Hepatocyte (in vitro differentiated cells): ENCODE data around the gene CDK16. TPM values are rescaled to one million over a fixed set of nuclear protein-coding genes. Genes with fewer than 3 reads are reported as not detected.

Experiments
- DNase-seq: peaks from one replicate; pipeline ENCODE4 v3.0.0-alpha.2; 2016; ENCODE audit warnings: low spot score
- H2AFZ ChIP-seq: fragments of 200-600 bp; sonication (generic); 2 replicates; pipeline ENCODE4 v1.6.0; 2016; ENCODE audit warnings: antibody characterized with exemption, mild to moderate bottlenecking
- H3K27ac ChIP-seq: fragments of 200-600 bp; sonication (generic); 2 replicates; pipeline ENCODE4 v1.5.1; 2016; ENCODE audit warnings: mild to moderate bottlenecking
- H3K27me3 ChIP-seq: fragments of 200-600 bp; sonication (generic); 2 replicates; pipeline ENCODE4 v1.6.1; 2016
- H3K36me3 ChIP-seq: fragments of 200-600 bp; sonication (generic); replicated peaks from 2 replicates; pipeline ENCODE4 v1.5.1; 2016; ENCODE audit warnings: low read depth; ENCODE audit not compliant: insufficient read depth
- H3K4me1 ChIP-seq: fragments of 200-600 bp; sonication (generic); 2 replicates; pipeline ENCODE4 v1.5.1; 2016; ENCODE audit warnings: mild to moderate bottlenecking, moderate library complexity; ENCODE audit not compliant: insufficient read depth
- H3K4me2 ChIP-seq: fragments of 200-600 bp; sonication (generic); 2 replicates; pipeline ENCODE4 v1.6.0; 2016
- H3K4me3 ChIP-seq: fragments of 200-600 bp; sonication (generic); 2 replicates; pipeline ENCODE4 v1.5.1; 2016; ENCODE audit warnings: mild to moderate bottlenecking
- H3K79me2 ChIP-seq: fragments of 200-600 bp; sonication (generic); 2 replicates; pipeline ENCODE4 v1.6.0; 2017; ENCODE audit warnings: mild to moderate bottlenecking
- H3K9me2 ChIP-seq: fragments of 200-600 bp; sonication (generic); replicated peaks from 2 replicates; pipeline ENCODE4 v1.6.0; 2017; ENCODE audit warnings: mild to moderate bottlenecking; ENCODE audit not compliant: insufficient read depth
- H3K9me3 ChIP-seq: fragments of 200-600 bp; sonication (generic); 2 replicates; pipeline ENCODE4 v1.5.1; 2016; ENCODE audit warnings: low read depth, mild to moderate bottlenecking
- H4K20me1 ChIP-seq: fragments of 200-600 bp; sonication (generic); 2 replicates; pipeline ENCODE4 v1.6.0; 2016; ENCODE audit warnings: mild to moderate bottlenecking; ENCODE audit not compliant: insufficient read depth, poor library complexity, severe bottlenecking
- EZH2 ChIP-seq: fragments of 200-600 bp; sonication (generic); IDR thresholded peaks from 2 replicates; pipeline ENCODE4 v1.6.1; 2016; ENCODE audit warnings: antibody characterized with exemption, mild to moderate bottlenecking, borderline replicate concordance
- EZH2phosphoT487 ChIP-seq: fragments of 200-600 bp; sonication (generic); IDR thresholded peaks from one replicate; pipeline ENCODE4 v1.6.1; 2018; ENCODE audit warnings: antibody characterized with exemption, mild to moderate bottlenecking, low read depth, moderate library complexity; ENCODE audit not compliant: unreplicated experiment, severe bottlenecking
- WGBS: methylation state at CpG from one replicate; pipeline ENCODE4 v1.1.6; 2016; ENCODE audit warnings: low lambda C conversion rate; ENCODE audit errors: missing lambda C conversion rate; 5-methylcytosine and 5-hydroxymethylcytosine counted together
- polyA plus RNA-seq: library from polyadenylated mRNA; unstranded; fragments of >200 nt; fragmentation: Nextera tagmentation; extraction: Ambion mirVana; gene quantifications from 2 replicates; pipeline ENCODE4 v1.2.1, GENCODE V29; 2016
- total RNA-seq: library from RNA; depleted of rRNA; stranded (reverse); fragments of >200 nt; gene quantifications from 2 replicates; pipeline ENCODE4 v1.2.3, GENCODE V29; 2014
- TF ChIP-seq, protein P1 (sequence below): fragments of 200-600 bp; sonication (generic); IDR thresholded peaks from 2 replicates; pipeline ENCODE4 v1.5.1; 2016; ENCODE audit warnings: antibody characterized with exemption, mild to moderate bottlenecking; ENCODE audit not compliant: poor library complexity

CDK16 gene
- total and polyA plus RNA-seq, 2 experiments from 2014 or later = 130 to 190 TPM

GRCh38 chrX:47176101-47176740 lies 42.3 kb upstream of the CDK16 start:
- WGBS = 93% methylated on average over 19 of the region's 23 CpGs
- H3K4me1 ChIP-seq = no peaks in the 10 kb centered on the region
- no peak overlapping the region for H2AFZ ChIP-seq
- H3K27me3 ChIP-seq = no peaks in the 10 kb centered on the region
- H3K79me2 ChIP-seq = no peaks in the 10 kb centered on the region
- no peaks in the 10 kb centered on the region for H3K36me3 ChIP-seq
- H3K9me3 ChIP-seq = no peaks in the 10 kb centered on the region
- no peak overlapping the region for H3K4me3 ChIP-seq
- H3K9me2 ChIP-seq = no peaks in the 10 kb centered on the region
- TF ChIP-seq, protein P1, sequence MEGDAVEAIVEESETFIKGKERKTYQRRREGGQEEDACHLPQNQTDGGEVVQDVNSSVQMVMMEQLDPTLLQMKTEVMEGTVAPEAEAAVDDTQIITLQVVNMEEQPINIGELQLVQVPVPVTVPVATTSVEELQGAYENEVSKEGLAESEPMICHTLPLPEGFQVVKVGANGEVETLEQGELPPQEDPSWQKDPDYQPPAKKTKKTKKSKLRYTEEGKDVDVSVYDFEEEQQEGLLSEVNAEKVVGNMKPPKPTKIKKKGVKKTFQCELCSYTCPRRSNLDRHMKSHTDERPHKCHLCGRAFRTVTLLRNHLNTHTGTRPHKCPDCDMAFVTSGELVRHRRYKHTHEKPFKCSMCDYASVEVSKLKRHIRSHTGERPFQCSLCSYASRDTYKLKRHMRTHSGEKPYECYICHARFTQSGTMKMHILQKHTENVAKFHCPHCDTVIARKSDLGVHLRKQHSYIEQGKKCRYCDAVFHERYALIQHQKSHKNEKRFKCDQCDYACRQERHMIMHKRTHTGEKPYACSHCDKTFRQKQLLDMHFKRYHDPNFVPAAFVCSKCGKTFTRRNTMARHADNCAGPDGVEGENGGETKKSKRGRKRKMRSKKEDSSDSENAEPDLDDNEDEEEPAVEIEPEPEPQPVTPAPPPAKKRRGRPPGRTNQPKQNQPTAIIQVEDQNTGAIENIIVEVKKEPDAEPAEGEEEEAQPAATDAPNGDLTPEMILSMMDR = no peak
- TF ChIP-seq EZH2 = no peak
- no peak for TF ChIP-seq EZH2phosphoT487
- H4K20me1 ChIP-seq = no peaks in the 10 kb centered on the region
- no peak overlapping the region for H3K27ac ChIP-seq
- no peak for DNase-seq
- H3K4me2 ChIP-seq = no peak overlapping the region

DNA sequence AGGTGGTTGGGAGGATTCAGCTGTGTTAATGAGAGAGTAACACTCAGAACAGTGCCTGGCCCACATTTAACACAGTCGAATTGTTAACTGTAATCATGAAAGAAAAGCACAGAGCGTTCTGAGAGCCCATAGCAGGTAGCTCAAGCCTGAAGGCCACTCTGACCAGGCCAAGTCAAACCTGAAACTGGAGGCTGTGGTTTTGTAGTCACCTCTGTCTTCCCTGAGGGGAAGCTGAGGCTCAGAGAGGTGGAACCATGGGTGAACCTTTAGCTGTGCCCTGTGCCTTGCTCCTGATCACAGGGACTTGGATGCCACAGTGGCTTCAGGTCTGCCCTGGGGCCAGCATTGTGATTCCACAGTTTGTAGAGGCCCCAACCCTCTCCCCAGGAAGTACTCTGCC lies 41.4 kb upstream of the CDK16 start:
- H4K20me1 ChIP-seq = no peaks in the 10 kb centered on the region

DNA sequence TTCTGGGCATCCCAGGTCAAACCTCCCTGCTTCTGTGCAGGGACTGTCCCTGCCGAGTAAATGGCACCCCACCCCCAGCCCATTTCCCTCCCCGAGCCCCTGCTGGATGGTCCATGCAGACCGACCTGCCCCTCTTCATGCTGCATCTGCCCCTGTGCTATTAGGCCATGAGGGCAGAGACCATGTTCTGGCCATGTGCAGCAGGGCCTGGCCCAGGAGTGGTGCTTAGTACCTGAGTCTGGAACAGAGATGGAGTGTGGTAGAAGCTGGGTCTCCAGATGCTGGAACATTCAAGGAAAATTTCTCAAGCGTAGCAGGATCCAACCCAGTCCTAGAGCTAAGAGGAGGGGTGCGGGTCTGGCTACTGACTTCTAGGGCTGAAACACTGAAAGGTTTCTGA lies 40.1 kb upstream of the CDK16 start:
- Histone ChIP-seq H3K27ac (no peak overlapping the region), H3K27me3 (no peaks in the 10 kb centered on the region), H3K9me2 (no peaks in the 10 kb centered on the region), H3K4me3 (no peak overlapping the region), H3K79me2 (no peaks in the 10 kb centered on the region), H3K9me3 (no peaks in the 10 kb centered on the region), H4K20me1 (no peaks in the 10 kb centered on the region), H3K4me1 (no peaks in the 10 kb centered on the region), H3K4me2 (no peak overlapping the region), H2AFZ (no peak overlapping the region), H3K36me3 (no peaks in the 10 kb centered on the region)
- DNase-seq = no peak
- 91% methylated on average over 5 of the region's 5 CpGs for WGBS
- TF ChIP-seq, protein P1 = no peak
- TF ChIP-seq EZH2phosphoT487 = no peak
- no peak for TF ChIP-seq EZH2

More for the DNA sequence above, 41.4 kb upstream of the CDK16 start:
- Histone ChIP-seq H3K4me2 (no peak overlapping the region), H3K4me1 (no peaks in the 10 kb centered on the region), H3K79me2 (no peaks in the 10 kb centered on the region), H2AFZ (no peak overlapping the region), H3K9me3 (no peaks in the 10 kb centered on the region), H3K27ac (no peak overlapping the region), H3K9me2 (no peaks in the 10 kb centered on the region), H3K4me3 (no peak overlapping the region), H3K27me3 (no peaks in the 10 kb centered on the region), H3K36me3 (no peaks in the 10 kb centered on the region)
- WGBS = 83% methylated on average over 2 of the region's 2 CpGs
- no peak for DNase-seq
- TF ChIP-seq EZH2phosphoT487 (no peak), EZH2 (no peak)
- TF ChIP-seq, protein P1 = no peak
